ENCODE data around the gene AP1M1.

Gene AP1M1

GRCh38 chr19:16247353-16248182, 49.9 kb downstream of the AP1M1 start:
- Histone ChIP-seq H3K27me3 (ENCODE audit: insufficient read depth, low read length) (no peaks in the 10 kb centered on the region), H3K4me1 (ENCODE audit: insufficient read depth, low read length) (no peaks in the 10 kb centered on the region), H3K9me3 (ENCODE audit: insufficient read depth, low read depth, low read length) (no peaks in the 10 kb centered on the region), H3K4me3 (ENCODE audit: low read length) (no peak overlapping the region), H3K9ac (ENCODE audit: low read depth, low read length) (no peak overlapping the region), H3K27ac (ENCODE audit: low read length) (no peak overlapping the region), H3K36me3 (ENCODE audit: insufficient read depth, low read depth, low read length) (no peaks in the 10 kb centered on the region)

- no peak overlapping the region for H3K27ac ChIP-seq (ENCODE audit: low read length)
- no peaks in the 10 kb centered on the region for H3K27me3 ChIP-seq (ENCODE audit: insufficient read depth, low read length)
- H3K9ac ChIP-seq (ENCODE audit: low read depth, low read length): no peak overlapping the region
- H3K9me3 ChIP-seq (ENCODE audit: insufficient read depth, low read depth, low read length): no peaks in the 10 kb centered on the region
- no peaks in the 10 kb centered on the region for H3K4me1 ChIP-seq (ENCODE audit: insufficient read depth, low read length)
- no peaks in the 10 kb centered on the region for H3K36me3 ChIP-seq (ENCODE audit: insufficient read depth, low read depth, low read length)
- no peak overlapping the region for H3K4me3 ChIP-seq (ENCODE audit: low read length)
These were observed 50.8 kb downstream of the AP1M1 start for GRCh38 chr19:16248380-16249023.

- H3K9ac ChIP-seq (ENCODE audit: low read depth, low read length): no peak overlapping the region
- no peak overlapping the region for H3K4me3 ChIP-seq (ENCODE audit: low read length)
- H3K4me1 ChIP-seq (ENCODE audit: insufficient read depth, low read length): no peaks in the 10 kb centered on the region
- H3K27me3 ChIP-seq (ENCODE audit: insufficient read depth, low read length): no peaks in the 10 kb centered on the region
- no peaks in the 10 kb centered on the region for H3K9me3 ChIP-seq (ENCODE audit: insufficient read depth, low read depth, low read length)
- no peaks in the 10 kb centered on the region for H3K36me3 ChIP-seq (ENCODE audit: insufficient read depth, low read depth, low read length)
- no peak overlapping the region for H3K27ac ChIP-seq (ENCODE audit: low read length)
These were observed 52.2 kb downstream of the AP1M1 start for GRCh38 chr19:16249826-16250404.

GRCh38 chr19:16252459-16253205, 54.9 kb downstream of the AP1M1 start:
- Histone ChIP-seq H3K36me3 (ENCODE audit: insufficient read depth, low read depth, low read length) (no peaks in the 10 kb centered on the region), H3K27ac (ENCODE audit: low read length) (no peak overlapping the region), H3K27me3 (ENCODE audit: insufficient read depth, low read length) (no peaks in the 10 kb centered on the region), H3K4me1 (ENCODE audit: insufficient read depth, low read length) (no peaks in the 10 kb centered on the region), H3K9ac (ENCODE audit: low read depth, low read length) (no peak overlapping the region), H3K9me3 (ENCODE audit: insufficient read depth, low read depth, low read length) (no peaks in the 10 kb centered on the region), H3K4me3 (ENCODE audit: low read length) (no peak overlapping the region)

GRCh38 chr19:16254851-16255408, 57.2 kb downstream of the AP1M1 start:
- H3K9ac ChIP-seq (ENCODE audit: low read depth, low read length): no peak overlapping the region
- H3K9me3 ChIP-seq (ENCODE audit: insufficient read depth, low read depth, low read length): no peaks in the 10 kb centered on the region
- no peaks in the 10 kb centered on the region for H3K36me3 ChIP-seq (ENCODE audit: insufficient read depth, low read depth, low read length)
- no peak overlapping the region for H3K27ac ChIP-seq (ENCODE audit: low read length)
- H3K27me3 ChIP-seq (ENCODE audit: insufficient read depth, low read length): no peaks in the 10 kb centered on the region
- no peaks in the 10 kb centered on the region for H3K4me1 ChIP-seq (ENCODE audit: insufficient read depth, low read length)
- no peak overlapping the region for H3K4me3 ChIP-seq (ENCODE audit: low read length)

- H3K4me1 ChIP-seq (ENCODE audit: insufficient read depth, low read length): no peaks in the 10 kb centered on the region
- no peak overlapping the region for H3K9ac ChIP-seq (ENCODE audit: low read depth, low read length)
- no peaks in the 10 kb centered on the region for H3K27me3 ChIP-seq (ENCODE audit: insufficient read depth, low read length)
- H3K27ac ChIP-seq (ENCODE audit: low read length): no peak overlapping the region
- no peak overlapping the region for H3K4me3 ChIP-seq (ENCODE audit: low read length)
- H3K36me3 ChIP-seq (ENCODE audit: insufficient read depth, low read depth, low read length): no peaks in the 10 kb centered on the region
- H3K9me3 ChIP-seq (ENCODE audit: insufficient read depth, low read depth, low read length): no peaks in the 10 kb centered on the region
These were observed 59.8 kb downstream of the AP1M1 start for GRCh38 chr19:16257509-16258002.

GRCh38 chr19:16258440-16258903, 60.8 kb downstream of the AP1M1 start:
- Histone ChIP-seq H3K27ac (ENCODE audit: low read length) (no peak overlapping the region), H3K9ac (ENCODE audit: low read depth, low read length) (no peak overlapping the region), H3K4me1 (ENCODE audit: insufficient read depth, low read length) (no peaks in the 10 kb centered on the region; the same call in 1 of the 2 replicates), H3K9me3 (ENCODE audit: insufficient read depth, low read depth, low read length) (no peaks in the 10 kb centered on the region), H3K4me3 (ENCODE audit: low read length) (no peak overlapping the region), H3K27me3 (ENCODE audit: insufficient read depth, low read length) (no peaks in the 10 kb centered on the region), H3K36me3 (ENCODE audit: insufficient read depth, low read depth, low read length) (no peaks in the 10 kb centered on the region)

GRCh38 chr19:16259385-16260159, 61.9 kb downstream of the AP1M1 start:
- no peaks in the 10 kb centered on the region for H3K36me3 ChIP-seq (ENCODE audit: insufficient read depth, low read depth, low read length)
- H3K27me3 ChIP-seq (ENCODE audit: insufficient read depth, low read length): no peaks in the 10 kb centered on the region
- H3K27ac ChIP-seq (ENCODE audit: low read length): no peak overlapping the region
- no peak overlapping the region for H3K9ac ChIP-seq (ENCODE audit: low read depth, low read length)
- no peak overlapping the region for H3K4me3 ChIP-seq (ENCODE audit: low read length)
- H3K9me3 ChIP-seq (ENCODE audit: insufficient read depth, low read depth, low read length): no peaks in the 10 kb centered on the region
- H3K4me1 ChIP-seq (ENCODE audit: insufficient read depth, low read length): no peaks in the 10 kb centered on the region; the same call in 1 of the 2 replicates

GRCh38 chr19:16260160-16260811, 62.6 kb downstream of the AP1M1 start:
- Histone ChIP-seq H3K36me3 (ENCODE audit: insufficient read depth, low read depth, low read length) (no peaks in the 10 kb centered on the region), H3K27me3 (ENCODE audit: insufficient read depth, low read length) (no peaks in the 10 kb centered on the region), H3K9me3 (ENCODE audit: insufficient read depth, low read depth, low read length) (no peaks in the 10 kb centered on the region), H3K4me1 (ENCODE audit: insufficient read depth, low read length) (no peaks in the 10 kb centered on the region; the same call in 1 of the 2 replicates), H3K9ac (ENCODE audit: low read depth, low read length) (no peak overlapping the region), H3K27ac (ENCODE audit: low read length) (no peak overlapping the region), H3K4me3 (ENCODE audit: low read length) (no peak overlapping the region)

- H3K9ac ChIP-seq (ENCODE audit: low read depth, low read length): no peak overlapping the region
- no peaks in the 10 kb centered on the region; the same call in 1 of the 2 replicates for H3K4me1 ChIP-seq (ENCODE audit: insufficient read depth, low read length)
- H3K27ac ChIP-seq (ENCODE audit: low read length): no peak overlapping the region
- no peak overlapping the region for H3K4me3 ChIP-seq (ENCODE audit: low read length)
- H3K36me3 ChIP-seq (ENCODE audit: insufficient read depth, low read depth, low read length): no peaks in the 10 kb centered on the region
- no peaks in the 10 kb centered on the region for H3K9me3 ChIP-seq (ENCODE audit: insufficient read depth, low read depth, low read length)
- no peaks in the 10 kb centered on the region for H3K27me3 ChIP-seq (ENCODE audit: insufficient read depth, low read length)
These were observed 63.1 kb downstream of the AP1M1 start for GRCh38 chr19:16260812-16261161.

All from iPS-20b (cell line).